HG02610 (cell line): ENCODE data around the gene EMILIN1.
"Not testable (repeated sequence)": the region's sequence is repeated elsewhere in the genome, so short reads cannot be mapped to it uniquely, and the experiment has no call there.

Source experiments
- ATAC-seq: cut with Tn5 transposase; IDR thresholded peaks from one replicate; pipeline ENCODE4 v1.9.1; 2021; ENCODE audit warnings: mild to moderate bottlenecking, moderate library complexity; ENCODE audit not compliant: unreplicated experiment

Gene EMILIN1

DNA sequence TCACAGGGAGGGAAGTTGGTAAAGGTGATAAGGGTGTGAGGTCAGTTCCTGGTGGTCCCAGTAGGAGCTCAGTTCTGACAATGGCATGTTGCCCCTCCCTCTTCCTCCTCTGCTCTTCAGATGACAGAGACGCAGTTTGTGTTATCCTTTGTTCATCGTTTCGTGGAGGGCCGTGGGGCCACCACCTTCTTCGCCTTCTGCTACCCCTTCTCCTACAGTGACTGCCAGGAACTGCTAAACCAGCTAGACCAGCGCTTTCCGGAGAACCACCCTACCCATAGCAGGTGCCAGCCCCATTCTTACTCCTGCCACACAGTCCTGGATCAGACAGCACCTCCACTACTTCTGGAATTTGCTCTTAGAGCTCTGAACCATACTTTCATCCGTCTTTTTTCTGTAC lies 24.6 kb upstream of the EMILIN1 start:
- no peak for ATAC-seq

DNA sequence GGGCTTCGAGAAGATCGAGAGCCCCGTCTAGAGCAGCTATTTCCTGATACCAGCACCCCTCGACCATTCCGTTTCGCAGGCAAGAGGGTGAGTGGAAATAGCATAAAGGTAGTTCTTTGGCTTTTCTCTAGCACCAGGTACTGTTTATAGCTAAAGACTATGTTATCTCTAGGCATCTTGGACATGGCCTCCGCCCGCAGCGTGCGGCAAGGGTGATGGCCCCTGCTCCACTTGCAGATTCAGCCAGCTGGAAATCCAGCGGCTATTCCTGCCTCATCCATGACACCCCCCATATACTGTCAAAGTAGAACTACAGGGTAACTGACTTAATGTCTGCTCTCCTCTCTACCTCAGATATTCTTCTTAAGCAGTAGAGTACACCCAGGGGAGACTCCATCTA lies 23.7 kb upstream of the EMILIN1 start:
- ATAC-seq: no peak

DNA sequence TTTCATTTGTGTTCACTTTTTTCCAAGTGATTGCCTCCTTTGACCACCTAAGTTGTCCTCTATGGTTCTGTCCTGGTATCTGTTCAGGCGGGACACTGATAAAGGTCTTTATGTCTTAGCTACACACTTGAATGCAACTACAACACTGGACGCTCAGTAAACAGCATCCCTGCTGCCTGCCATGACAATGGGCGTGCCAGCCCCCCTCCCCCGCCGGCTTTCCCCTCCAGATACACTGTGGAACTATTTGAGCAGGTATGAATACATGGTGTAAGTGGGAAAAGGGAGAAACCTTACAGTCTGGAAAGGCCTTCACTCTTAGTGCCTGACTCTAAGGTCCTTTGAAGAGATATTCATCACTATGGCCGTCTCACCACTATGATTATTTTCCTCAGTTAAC lies 21.2 kb upstream of the EMILIN1 start:
- no peak for ATAC-seq

DNA sequence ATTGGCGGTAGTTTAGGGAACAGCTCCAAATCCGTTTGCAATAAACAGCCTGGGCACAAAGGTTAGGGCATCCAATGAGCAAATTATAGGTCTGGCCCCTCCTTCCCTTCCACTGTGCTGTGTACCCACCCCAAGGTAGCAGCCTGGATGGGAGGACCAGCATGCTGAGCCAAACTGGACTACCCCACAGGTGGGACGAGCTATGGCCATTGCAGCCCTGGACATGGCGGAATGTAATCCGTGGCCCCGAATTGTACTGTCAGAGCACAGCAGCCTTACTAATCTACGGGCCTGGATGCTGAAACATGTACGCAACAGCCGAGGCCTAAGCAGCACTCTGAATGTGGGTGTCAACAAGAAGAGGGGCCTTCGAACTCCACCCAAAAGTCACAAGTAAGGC lies 20.2 kb upstream of the EMILIN1 start:
- no peak for ATAC-seq

DNA sequence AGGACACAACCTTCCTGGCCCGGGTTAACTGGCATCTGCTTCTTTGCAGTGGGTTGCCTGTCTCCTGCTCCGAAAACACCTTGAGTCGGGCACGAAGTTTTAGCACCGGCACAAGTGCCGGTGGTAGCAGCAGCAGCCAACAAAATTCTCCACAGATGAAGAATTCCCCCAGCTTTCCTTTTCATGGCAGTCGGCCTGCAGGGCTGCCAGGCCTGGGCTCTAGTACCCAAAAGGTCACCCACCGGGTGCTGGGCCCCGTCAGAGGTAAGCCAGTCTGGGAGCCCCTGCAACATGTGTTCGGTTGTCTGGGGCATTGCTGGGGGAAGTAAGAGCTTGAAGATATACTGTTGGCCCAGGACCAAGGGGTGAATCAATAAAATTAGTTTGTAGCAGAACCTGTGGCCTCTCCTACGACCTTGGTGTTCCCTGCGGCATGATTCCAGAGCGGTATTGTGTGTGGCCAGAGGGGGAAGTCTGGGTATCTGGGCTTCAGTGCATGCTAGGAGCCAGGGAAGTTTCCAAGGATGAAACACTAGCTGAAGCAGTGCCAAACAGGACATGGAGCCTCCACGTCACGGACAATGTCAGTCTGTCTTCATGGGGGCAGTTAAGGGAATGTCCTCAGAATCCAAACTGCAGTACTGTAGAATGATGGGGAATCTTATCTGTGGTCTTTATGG lies 19.1 kb upstream of the EMILIN1 start:
- no peak for ATAC-seq

DNA sequence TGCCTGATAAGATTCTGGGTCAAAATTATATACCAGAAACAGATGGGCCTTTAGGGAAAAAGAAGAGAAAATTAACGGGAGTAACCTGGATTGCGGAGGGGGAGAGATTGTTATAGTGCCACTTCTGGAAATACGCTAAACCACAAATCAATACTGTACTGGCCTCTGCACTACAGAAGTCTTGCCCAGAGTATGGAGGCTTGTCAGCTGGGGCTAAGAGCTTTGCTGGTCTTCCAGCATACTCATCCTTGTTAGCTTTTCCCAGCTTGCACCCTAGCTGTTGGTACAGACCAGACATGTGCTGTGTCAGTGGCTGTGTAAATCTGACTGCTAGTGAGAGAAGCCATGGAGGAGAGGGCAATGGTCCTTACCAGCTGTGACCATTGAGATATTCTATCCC lies 18.1 kb upstream of the EMILIN1 start:
- no peak for ATAC-seq

DNA sequence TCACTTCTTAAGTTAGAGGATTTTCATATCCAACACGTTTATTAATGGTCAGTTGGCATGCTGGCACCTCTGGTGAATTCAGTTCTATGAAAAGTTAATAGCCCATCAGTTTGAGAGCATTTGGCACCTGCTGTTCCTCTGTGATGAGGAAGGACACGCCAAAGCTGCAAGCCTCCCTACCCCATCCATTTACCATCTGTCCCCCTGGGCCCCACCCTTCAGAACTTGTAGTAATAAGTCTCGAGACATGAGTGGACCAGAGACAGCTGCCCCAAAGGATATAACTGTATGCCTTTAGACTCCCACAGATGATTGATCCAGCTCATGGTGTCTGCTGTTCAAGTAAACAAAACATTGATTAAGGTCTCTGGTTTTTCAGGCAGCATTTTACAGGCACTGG lies 13.3 kb upstream of the EMILIN1 start:
- no peak for ATAC-seq

DNA sequence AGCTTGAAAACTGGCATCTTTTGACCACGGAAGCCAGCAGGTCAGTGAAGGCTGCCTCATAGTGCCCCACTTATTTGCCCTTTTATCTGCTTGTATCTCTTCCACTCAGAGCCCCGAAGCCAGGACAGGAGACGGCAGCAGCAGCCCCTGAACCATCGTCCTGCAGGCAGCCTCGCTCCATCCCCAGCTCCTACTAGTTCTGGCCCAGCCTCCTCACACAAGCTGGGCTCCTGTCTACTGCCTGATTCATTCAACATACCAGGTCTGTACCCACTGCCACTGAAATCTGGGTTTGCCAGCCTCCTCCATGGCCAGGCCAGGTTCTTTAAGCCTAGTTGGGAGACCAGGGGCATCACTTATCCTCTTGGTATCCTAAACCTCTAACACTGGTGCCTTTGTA lies 11.0 kb upstream of the EMILIN1 start:
- no peak for ATAC-seq

DNA sequence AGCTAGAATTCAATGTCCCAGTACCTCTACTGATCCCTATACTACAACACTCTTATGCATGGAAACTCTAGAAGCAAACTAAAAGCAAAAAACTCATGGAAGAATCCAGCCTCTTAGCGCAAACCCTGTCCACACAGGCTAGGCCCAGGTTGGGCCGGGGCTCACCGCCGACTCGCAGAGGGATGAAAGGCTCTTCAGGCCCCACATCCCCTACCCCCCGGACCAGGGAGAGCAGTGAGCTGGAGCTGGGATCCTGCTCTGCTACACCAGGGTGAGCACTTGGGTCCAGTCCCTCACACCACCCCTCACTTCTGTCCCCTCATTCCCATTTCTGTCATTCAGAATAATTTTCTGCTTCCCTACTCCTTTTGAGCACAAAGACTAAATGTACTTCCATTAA lies 9.0 kb upstream of the EMILIN1 start:
- no peak for ATAC-seq

DNA sequence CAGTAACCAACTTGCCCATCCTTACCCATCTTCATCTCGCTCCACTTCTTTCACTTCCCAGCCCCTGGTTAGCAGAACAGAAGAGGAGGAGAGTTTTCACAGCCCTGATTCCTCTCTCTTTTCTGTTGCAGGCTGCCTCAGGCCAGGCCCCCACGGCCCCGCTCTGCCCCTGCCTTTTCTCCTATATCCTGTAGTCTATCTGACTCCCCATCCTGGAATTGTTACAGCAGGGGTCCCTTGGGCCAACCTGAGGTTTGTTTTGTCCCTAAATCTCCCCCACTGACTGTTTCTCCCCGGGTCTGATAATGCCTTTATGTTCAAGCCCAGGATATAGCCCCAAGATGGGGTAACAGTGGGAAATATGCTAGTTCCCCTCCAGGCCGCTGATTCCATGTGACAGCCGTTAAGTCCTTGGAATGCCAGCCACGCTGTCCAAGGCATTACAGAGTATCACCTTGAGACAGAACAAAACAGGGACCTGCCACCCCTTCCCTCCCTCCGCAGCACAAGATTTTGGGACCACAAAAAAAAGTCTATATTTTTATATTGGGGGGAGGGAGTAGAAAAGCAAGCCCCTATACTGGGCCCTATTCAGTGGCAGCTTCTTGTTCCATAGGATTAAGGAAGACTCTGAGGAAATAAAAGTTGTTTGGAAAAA lies 8.3 kb upstream of the EMILIN1 start:
- ATAC-seq: no peak

DNA sequence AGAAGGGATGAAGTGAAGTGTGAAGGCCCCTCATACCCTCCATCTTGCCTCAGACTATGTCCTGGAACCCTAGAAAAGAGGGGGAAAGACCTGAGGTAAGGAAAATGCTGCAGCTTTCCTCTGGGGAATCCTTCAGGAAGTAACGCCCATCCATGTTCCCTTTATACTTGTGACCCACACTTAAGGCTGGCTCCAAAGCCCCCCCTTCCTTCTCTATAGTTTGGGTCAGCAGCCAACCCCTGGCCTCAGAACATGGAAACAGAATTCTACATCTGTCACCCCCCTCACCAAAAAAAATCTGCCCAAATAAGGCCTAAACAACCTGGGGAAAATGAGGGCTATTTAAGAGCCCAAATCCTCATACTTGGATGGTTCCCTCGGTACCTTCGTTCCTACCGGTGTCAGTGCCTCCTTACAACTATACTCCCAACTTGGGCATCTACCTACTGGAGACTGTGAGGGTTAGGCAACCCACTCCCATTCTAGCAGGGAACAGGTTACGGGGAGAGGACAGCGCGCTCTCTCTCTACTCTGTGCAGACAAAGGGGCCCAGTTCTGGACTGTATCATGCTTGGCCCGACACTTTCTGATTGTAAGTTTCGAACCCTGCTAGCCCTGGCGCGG lies 7.7 kb upstream of the EMILIN1 start:
- ATAC-seq: peak; percentile 2

DNA sequence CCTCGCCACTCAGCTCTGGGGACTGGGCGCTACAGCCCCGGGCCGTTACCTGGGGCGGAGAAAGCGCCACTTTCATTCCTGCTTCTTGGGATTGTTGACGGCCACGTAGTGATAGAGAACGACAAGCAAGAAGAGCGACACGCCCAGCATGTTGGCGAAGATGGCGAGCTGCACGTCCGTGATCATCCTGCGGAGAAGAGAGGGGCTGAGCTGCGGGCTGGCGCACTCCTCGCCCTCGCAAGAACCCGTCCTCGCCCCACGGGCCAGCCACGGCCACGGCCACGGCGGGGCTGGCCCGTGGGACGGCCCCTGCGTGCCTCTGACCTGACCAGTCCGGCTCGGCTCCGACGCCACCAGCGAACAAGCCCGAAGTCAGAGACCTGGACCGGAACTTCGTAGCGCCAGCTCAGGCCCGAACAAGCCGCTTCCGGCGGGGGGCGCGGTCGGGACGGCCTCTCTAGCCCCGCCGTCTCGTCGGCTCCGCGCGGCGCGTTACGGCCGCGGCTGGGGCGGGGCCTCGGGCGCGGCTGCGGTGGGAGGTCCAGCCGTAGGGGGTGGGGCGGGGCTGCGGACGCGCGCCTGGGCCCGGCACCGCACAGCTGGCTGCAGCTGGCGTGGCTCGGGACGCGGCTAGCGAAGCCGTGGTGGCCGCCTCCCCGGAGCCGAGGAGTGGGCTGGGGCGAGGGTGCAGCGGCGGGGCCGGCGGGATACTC lies 7.0 kb upstream of the EMILIN1 start, which contains the start of gene OST4:
Gene OST4 (minus strand): TSS at position 378 of the 713 bp plus-strand sequence.
- peak; percentile 81 for ATAC-seq

DNA sequence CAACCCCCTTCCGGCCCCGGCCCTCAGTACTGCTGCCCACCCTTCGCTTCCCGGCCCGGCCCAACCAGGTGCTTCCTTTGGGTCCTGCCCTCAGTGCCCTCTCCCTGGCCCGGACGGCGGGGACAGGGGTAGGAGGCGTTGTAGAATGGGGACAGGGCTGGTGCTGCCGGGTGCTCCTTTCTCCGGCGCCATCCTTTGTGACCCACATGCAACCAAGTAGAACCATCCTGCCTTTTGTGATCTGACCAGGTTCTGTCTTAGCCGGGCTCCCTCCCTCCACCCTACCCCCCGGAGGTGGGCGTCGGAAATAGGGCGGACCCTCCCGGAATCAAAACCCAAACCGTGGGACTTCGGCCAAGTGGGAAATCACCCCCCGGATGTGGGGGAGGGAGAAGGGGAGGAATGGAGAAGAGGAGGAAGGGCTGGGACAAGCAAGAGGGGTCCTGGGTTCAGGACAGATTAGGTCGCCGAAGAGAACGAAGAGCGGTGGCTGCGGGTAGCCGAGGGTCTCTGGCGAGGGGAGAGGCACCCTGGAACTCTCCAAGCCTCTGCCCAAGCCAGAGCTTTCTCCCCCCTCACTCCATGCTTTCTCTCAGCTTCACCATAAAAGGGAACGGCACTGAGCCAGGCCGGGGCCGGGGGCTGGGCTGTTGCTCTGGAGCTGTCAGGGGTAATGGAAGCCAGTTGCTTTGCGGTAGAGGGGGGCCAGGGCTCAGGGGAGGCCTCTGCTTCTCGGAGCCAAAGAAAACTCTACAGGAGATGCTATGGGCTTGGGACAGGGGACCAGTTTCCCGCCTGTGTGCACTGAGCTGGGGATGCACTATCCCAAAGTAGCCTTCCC lies 6.2 kb upstream of the EMILIN1 start:
- peak; percentile 24 for ATAC-seq

DNA sequence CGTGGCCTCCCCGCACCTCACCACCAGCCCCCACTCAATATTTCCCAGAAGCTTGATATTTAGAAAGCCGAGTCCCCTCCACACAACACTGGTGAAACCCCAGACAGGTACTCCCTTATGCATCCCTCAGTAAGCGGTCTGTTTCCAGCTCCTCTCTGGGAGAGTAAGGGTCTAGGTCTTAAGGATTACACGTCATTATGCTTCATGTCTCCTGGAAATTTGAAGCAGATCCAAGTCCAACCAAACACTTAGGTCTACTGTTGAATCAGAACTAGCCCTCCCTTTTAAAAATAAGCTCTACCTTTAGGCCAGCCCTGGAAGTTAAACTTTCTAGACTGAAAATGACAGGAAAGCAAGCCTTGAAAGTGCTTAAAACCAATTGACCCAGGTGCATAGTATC lies 5.5 kb upstream of the EMILIN1 start:
- no peak for ATAC-seq

DNA sequence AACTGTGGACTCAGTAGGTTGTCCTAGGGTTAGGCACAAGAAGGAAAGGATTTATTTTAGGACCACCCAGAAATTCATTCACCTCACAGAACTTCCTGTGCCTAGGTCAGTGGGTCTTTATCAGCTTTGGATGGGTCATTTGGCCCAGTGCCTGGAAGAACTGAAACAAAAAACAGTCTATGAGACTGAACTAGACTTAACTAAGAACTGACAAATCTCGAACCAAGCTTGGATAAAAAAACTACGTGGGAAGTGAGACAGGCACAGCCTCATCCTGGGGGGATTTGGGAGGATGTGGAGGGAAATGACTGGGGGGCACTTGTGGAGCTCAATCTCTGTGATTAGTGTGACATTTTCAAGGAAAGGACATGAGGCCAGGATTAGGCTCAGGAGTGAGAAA lies 4.6 kb upstream of the EMILIN1 start:
- ATAC-seq: no peak

DNA sequence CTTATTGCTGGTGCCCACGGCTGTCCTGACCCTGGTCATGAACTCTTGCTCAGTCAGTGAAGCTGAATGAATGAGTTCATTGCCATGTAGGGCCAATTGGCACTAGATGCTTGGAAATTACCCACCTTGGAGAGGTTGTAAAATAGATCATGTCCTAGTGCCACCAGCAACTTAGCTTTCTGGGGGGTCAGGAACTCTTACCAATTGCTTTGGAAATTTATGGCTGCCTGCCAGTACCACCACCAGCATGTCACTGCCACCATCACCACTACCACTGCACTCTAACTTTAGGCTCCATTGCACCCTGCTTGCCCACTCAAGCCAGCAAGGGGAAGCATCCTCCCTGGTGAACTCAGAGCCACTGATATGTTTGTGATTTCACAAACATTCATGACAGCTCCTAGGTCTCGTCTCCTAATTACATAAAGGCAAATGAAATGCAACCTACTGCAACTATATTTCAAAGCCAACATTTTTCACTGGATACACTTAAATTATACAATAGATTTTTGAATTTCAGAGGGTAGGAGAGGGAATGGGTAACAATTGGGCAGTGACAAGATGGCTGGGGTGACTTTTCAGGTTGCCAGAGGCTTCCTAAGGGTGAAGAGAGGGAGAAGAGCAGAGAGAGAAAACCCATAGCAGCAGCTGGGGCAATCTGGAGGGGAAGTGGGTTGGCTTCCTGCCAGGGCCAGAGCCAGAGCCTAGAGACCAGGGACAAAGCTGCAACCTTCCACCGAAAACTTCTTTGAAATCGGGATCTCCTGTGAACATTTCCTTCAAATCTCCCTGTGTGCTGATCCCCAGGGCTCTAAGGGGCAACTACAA lies 3.5 kb upstream of the EMILIN1 start:
- ATAC-seq: no peak

DNA sequence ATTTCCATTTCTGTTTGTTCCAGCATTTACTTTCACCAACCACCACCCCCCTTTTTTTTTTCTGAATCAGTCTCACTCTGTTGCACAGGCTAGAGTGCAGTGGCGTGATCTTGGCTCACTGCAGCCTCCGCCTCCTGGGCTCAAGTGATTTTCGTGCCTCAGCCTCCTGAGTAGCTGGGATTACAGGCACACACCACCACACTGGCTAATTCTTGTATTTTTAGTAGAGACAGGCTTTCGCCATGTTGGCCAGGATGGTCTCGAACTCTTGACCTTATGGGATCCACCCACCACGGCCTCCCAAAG lies 2.9 kb upstream of the EMILIN1 start:
- not testable (repeated sequence) for ATAC-seq

DNA sequence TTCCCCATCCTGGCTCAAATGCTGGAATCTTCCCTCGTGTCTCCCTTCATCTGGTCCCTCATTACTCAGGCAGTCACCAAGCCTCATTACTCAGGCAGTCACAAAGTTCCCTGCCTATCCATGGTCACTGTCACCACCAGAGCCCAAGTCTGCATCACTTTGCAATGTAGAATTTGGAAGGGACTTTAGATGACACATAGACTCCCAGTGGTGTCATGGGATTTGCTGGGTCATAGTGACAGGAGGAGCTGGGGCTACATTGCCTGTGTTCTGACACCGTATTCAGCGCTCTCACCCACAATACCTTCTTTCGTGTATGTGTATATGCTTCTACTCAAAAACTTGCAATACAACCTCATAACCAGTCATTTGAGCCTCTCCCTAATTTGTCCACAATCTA lies 2.1 kb upstream of the EMILIN1 start:
- no peak for ATAC-seq

DNA sequence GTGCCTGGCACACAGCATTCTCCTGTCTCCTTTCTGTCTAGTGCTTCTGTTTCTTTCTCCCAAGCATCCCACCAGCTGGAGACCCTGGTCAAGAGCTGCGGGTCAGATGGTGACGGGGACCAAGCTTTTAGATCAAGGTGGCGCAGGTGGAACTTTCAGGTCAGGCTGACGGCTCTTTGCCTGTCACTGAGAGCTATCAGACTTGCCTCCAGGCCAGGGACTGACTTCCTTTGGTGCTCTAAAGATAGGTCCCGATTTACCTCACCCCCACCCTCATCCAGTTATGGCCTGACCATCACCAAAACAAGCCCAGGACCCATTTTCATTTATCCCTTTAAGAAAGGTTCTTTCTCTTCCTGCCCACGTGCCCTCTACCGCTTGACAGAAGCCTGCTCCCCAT lies 1.2 kb upstream of the EMILIN1 start:
- ATAC-seq: no peak
